GM12865 (cell line): ENCODE data around the gene UNC13C.

ENCODE experiments used
- DNase-seq: peaks from one replicate; pipeline ENCODE4 v3.0.0; 2010; ENCODE audit warnings: low read depth
- H3K4me3 ChIP-seq: 2 replicates; pipeline ENCODE4 v1.5.1; 2011; ENCODE audit warnings: mild to moderate bottlenecking, low read depth, low read length, control low read depth
- TF ChIP-seq, protein P1 (sequence below): IDR thresholded peaks from 2 replicates; pipeline ENCODE4 v1.5.1; 2011; ENCODE audit warnings: low read length, control low read depth, low read depth, inconsistent platforms; ENCODE audit not compliant: insufficient read depth; ENCODE audit errors: missing control alignments

Gene UNC13C

DNA sequence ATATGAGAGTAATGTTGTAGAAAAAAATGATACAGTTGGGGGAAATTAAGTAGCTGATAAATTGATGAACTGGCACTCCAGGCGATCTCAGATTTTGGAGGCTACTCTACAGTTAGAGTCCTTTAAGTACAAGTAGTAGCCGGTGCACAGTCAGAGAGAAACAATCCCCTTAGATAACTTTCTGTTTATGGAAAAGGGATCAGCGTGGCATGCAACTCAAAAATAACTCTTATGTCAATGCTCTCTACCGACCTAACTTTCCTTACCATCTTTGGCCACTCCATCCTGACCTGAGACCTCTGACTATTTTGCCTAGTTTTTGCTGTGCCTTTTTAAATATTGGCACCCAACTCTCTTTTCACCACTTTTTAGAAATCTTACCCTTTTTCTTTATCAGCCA lies 299.6 kb downstream of the UNC13C start:
- TF ChIP-seq, protein P1, sequence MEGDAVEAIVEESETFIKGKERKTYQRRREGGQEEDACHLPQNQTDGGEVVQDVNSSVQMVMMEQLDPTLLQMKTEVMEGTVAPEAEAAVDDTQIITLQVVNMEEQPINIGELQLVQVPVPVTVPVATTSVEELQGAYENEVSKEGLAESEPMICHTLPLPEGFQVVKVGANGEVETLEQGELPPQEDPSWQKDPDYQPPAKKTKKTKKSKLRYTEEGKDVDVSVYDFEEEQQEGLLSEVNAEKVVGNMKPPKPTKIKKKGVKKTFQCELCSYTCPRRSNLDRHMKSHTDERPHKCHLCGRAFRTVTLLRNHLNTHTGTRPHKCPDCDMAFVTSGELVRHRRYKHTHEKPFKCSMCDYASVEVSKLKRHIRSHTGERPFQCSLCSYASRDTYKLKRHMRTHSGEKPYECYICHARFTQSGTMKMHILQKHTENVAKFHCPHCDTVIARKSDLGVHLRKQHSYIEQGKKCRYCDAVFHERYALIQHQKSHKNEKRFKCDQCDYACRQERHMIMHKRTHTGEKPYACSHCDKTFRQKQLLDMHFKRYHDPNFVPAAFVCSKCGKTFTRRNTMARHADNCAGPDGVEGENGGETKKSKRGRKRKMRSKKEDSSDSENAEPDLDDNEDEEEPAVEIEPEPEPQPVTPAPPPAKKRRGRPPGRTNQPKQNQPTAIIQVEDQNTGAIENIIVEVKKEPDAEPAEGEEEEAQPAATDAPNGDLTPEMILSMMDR, result no peak
- DNase-seq, result no peak
- no peak overlapping the region for H3K4me3 ChIP-seq

DNA sequence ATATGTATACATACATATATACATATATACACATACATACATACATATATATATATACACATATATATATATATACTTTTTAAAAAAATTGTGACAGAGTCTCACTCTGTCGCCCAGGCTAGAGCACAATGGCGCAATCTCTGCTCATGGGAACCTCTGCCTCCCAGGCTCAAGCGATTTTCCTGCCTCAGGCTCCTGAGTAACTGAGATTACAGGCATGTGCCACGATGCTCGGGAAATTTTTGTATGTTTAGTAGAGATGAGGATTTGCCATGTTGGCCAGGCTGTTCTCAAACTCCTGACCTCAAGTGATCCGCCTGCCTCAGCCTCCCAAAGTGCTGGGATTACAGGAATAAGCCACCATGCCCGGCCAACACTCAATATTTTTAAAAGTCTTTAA lies 302.5 kb downstream of the UNC13C start:
- TF ChIP-seq, protein P1, result no peak
- DNase-seq, result no peak

DNA sequence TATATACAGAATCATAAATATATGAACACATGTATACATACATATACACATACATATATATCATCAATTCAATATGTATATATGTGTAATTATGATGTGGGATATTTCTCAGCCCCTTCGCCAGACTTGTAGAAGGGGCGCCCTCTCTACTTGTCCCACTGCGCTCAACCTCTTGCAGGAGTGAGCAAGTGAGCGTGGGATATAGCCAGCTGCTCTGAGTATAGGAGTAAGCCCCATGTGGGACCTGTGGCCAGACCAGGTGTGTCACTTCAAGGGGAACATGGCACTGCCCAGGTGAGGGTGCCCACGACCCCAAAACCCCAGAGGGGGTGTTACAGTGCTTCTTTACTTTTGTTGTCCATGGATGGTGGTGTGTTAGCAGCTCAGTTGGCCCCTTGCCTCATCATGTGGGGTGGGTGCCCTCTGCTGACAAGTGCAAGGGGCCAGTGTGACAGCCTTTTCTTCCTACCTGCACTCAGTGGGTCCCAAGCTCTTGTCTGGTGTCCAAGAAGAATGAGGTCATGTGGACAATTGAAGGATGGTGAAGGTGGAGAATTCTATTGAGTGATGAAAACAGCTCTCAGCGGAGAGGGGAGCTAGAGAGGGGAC lies 304.1 kb downstream of the UNC13C start:
- no peak for DNase-seq
- TF ChIP-seq, protein P1, result no peak
- no peak overlapping the region for H3K4me3 ChIP-seq

More for the DNA sequence above, 302.5 kb downstream of the UNC13C start:
- no peak overlapping the region for H3K4me3 ChIP-seq

DNA sequence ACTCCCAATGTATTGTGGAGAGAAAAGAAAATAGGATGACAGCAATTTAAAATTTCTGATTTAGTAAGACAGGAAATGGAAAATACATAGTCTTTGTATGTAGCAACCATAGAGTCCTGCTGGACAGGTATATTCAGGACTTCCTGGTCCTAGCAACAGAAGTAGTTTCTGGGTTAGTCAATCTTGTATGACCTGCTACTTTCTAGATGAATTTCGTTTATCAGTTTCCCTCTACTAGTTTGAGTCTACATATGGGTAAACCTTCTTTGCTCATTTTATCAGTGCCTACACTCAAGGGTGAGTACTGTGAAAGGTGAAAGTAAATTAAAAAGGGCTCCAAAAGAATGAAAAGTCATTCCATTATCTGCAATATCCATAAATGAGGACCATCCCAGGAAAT lies 309.8 kb downstream of the UNC13C start:
- peak; percentile 71 for DNase-seq
- no peak overlapping the region for H3K4me3 ChIP-seq
- TF ChIP-seq, protein P1, result no peak

DNA sequence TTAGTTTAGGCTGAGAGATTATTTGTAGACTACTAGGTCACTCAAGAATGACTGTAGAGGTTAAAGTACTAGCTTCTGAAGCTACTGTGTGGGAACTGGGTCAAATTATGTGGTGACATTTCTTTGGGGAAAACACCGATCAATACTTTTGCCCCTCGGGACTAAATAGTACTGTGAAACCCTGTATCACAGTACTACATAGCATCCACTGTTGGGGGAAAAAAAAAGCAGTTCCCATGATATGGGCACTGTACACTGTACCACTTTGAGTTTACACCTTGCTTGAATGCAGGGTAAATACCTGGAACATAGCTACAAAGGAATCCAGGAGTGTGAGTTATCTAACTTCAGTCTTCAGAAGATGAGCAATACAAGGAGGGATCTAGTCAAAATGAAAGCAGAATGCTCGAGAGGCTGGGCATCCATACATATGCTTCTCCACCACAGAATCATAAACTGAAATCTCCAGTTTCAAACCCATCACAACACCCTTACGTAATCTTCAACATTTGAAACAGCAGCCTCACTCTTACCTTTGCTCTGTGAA lies 311.4 kb downstream of the UNC13C start:
- peak; percentile 92 for DNase-seq
- H3K4me3 ChIP-seq, result no peak overlapping the region; the same call in 1 of the 2 replicates
- TF ChIP-seq, protein P1, result no peak

DNA sequence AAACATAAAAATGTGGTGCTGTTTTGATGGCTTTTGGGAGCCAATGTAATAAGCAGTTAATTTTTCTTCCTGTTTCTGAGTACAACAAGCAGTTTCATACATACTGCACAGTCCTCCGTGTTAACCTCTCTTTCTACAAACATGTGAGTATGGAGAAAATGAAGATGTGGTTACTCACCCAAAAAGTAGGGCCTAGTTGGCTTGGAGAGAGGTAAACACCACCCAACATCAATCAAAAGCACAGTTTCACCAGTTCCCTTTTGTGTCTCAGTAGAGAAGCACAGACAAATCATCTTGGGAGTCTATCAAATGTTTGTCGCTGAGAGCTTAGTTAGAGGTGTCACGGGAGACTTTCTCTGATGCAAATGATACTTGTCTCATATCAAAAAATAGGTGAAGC lies 320.2 kb downstream of the UNC13C start:
- peak; percentile 56 for DNase-seq
- TF ChIP-seq, protein P1, result no peak
- no peak overlapping the region for H3K4me3 ChIP-seq

DNA sequence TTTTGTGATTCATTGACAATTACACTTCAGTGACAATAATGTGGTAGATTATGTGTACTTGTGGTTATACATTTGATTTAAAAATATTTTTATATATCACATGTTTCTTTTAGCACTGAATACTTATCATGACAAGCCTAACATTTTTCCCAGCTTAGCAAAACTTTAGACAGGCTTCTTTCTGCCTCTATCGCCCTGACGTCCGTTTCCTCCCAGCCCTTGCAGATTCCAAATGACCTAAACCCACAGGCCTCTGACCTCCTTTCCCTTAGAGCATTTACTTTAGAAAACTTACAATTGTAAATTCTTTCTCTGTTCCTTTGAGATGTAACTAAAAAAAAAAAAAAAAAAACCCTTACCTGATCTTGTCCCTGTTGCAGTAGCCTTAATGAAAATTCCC lies 326.1 kb downstream of the UNC13C start:
- H3K4me3 ChIP-seq, result no peak overlapping the region

More for the DNA sequence above, 326.1 kb downstream of the UNC13C start:
- TF ChIP-seq, protein P1, result no peak
- DNase-seq, result no peak
